ENCODE data around the gene SUSD6. TPM values are rescaled to one million over a fixed set of nuclear protein-coding genes. Genes with fewer than 3 reads are reported as not detected.

The SUSD6 gene
- total RNA-seq, 1 donor, result 17.7 TPM

DNA sequence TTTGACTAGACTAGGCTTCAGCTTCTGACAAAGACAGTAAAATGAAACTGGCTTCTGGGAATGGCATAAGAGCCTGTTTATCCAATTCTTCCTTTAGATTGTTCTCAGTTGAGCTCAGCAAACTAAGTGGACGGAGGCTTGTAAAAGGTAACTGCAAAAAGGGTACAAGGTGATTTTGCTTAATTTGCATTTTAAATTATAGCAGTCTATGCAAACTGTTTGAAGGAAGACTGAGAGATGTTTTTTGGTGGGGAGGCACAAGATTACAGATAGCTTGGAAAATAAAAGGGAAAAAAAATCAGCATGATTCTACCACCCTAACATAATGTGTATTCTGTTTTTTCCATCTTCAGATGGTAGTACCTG lies 5.0 kb downstream of the SUSD6 start:
- Histone ChIP-seq H3K79me2 (ENCODE audit: insufficient read depth, low read length) (peaks cover 88% of the 10 kb centered on the region), H4K20me1 (ENCODE audit: insufficient read depth, low read length) (peaks cover 69% of the 10 kb centered on the region), H3K9me3 (ENCODE audit: low read depth, low read length) (no peaks in the 10 kb centered on the region)

DNA sequence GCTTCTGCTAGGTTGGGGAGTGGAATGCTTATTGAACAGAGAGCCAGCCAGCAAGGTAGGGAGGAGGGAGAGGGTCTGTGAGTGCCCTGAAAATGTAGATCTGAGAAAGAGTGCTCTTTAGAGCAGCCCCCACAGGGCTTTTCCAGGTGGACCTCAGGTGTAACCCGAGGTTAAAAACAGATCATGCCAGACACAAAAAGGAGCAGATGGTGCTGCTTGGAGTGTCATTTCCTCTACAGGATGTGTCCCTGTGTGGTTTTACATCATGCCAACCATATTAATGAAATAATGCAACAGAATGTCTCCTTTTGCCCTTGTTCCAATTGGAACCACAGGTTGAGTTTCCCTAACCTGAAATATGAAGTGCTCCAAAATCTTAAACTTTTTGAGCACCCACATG lies 6.4 kb downstream of the SUSD6 start:
- Histone ChIP-seq H3K79me2 (ENCODE audit: insufficient read depth, low read length) (peaks cover 97% of the 10 kb centered on the region), H3K4me2 (ENCODE audit: insufficient read depth, low read length) (no peak overlapping the region), H3K27ac (ENCODE audit: low read depth, low read length) (no peak overlapping the region), H4K20me1 (ENCODE audit: insufficient read depth, low read length) (peaks cover 64% of the 10 kb centered on the region), H3K4me3 (ENCODE audit: insufficient read depth, low read length) (no peak overlapping the region), H2AFZ (ENCODE audit: low read length) (no peak overlapping the region), H3K27me3 (ENCODE audit: insufficient read depth, low read length) (no peaks in the 10 kb centered on the region), H3K4me1 (ENCODE audit: insufficient read depth, low read length) (peaks cover 52% of the 10 kb centered on the region), H3K9me3 (ENCODE audit: low read depth, low read length) (no peaks in the 10 kb centered on the region), H3K36me3 (ENCODE audit: insufficient read depth, low read length) (no peaks in the 10 kb centered on the region)
- no peak for DNase-seq (ENCODE audit: insufficient read length, low spot score, missing footprints)
- TF ChIP-seq, protein P1, sequence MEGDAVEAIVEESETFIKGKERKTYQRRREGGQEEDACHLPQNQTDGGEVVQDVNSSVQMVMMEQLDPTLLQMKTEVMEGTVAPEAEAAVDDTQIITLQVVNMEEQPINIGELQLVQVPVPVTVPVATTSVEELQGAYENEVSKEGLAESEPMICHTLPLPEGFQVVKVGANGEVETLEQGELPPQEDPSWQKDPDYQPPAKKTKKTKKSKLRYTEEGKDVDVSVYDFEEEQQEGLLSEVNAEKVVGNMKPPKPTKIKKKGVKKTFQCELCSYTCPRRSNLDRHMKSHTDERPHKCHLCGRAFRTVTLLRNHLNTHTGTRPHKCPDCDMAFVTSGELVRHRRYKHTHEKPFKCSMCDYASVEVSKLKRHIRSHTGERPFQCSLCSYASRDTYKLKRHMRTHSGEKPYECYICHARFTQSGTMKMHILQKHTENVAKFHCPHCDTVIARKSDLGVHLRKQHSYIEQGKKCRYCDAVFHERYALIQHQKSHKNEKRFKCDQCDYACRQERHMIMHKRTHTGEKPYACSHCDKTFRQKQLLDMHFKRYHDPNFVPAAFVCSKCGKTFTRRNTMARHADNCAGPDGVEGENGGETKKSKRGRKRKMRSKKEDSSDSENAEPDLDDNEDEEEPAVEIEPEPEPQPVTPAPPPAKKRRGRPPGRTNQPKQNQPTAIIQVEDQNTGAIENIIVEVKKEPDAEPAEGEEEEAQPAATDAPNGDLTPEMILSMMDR (IDR thresholded peaks at IDR 0.05; ENCODE audit: extremely low read depth, low read depth, low read length), result no peak

More for the DNA sequence above, 5.0 kb downstream of the SUSD6 start:
- peak overlapping the region; percentile 74 for H3K4me2 ChIP-seq (ENCODE audit: insufficient read depth, low read length)
- peaks cover 57% of the 10 kb centered on the region for H3K4me1 ChIP-seq (ENCODE audit: insufficient read depth, low read length)
- peak overlapping the region; percentile 74 for H3K27ac ChIP-seq (ENCODE audit: low read depth, low read length)
- peak overlapping the region; percentile 45 for H3K4me3 ChIP-seq (ENCODE audit: insufficient read depth, low read length)
- no peak overlapping the region for H2AFZ ChIP-seq (ENCODE audit: low read length)
- TF ChIP-seq, protein P1 (IDR thresholded peaks at IDR 0.05; ENCODE audit: extremely low read depth, low read depth, low read length), result no peak
- no peaks in the 10 kb centered on the region for H3K27me3 ChIP-seq (ENCODE audit: insufficient read depth, low read length)
- no peak for DNase-seq (ENCODE audit: insufficient read length, low spot score, missing footprints)
- no peaks in the 10 kb centered on the region for H3K36me3 ChIP-seq (ENCODE audit: insufficient read depth, low read length)

DNA sequence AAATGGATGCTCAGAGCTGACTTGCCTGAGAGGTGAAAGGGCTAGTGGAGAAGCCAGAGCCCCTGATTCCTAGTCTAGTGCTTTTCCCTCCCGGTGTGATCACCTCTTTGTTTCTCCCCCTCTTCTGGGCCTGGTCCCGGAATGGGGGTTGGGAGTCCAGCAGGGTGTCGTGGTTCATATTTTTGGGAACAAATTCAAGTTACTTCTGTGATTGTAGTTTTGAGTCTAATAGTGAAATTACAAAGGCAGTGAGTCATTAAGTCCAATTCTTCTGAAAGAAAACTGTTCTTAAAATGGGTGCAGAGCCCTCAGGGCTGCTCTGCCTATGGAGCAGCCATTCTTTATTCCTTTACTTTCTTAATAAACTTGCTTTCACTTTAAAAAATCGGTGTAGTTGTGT lies 7.6 kb downstream of the SUSD6 start:
- Histone ChIP-seq H3K9me3 (ENCODE audit: low read depth, low read length) (no peaks in the 10 kb centered on the region), H2AFZ (ENCODE audit: low read length) (no peak overlapping the region)

DNA sequence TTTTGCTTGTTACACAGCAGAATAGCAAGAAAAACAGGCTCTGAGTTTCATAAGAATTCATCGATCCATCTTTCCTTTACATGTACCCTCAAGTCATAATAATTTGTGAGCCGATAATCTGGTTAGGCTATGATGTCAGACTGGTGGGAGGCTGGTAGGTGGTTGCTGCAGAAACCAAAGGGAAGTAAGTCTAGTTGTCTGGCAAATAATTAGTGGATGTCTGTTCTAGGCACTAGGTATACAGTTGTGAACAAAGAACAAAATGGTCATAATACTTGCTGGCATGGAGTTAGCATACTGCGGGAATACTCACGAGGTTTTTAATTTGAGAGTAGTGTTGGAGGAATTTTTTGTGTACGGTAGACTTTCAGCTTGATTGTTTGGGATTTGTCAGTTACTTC lies 8.8 kb downstream of the SUSD6 start:
- Histone ChIP-seq H2AFZ (ENCODE audit: low read length) (no peak overlapping the region), H3K4me1 (ENCODE audit: insufficient read depth, low read length) (peaks cover 47% of the 10 kb centered on the region), H3K79me2 (ENCODE audit: insufficient read depth, low read length) (peaks cover 93% of the 10 kb centered on the region), H3K36me3 (ENCODE audit: insufficient read depth, low read length) (no peaks in the 10 kb centered on the region), H3K27ac (ENCODE audit: low read depth, low read length) (peak overlapping the region; percentile 36), H3K9me3 (ENCODE audit: low read depth, low read length) (no peaks in the 10 kb centered on the region), H4K20me1 (ENCODE audit: insufficient read depth, low read length) (peaks cover 55% of the 10 kb centered on the region), H3K27me3 (ENCODE audit: insufficient read depth, low read length) (no peaks in the 10 kb centered on the region), H3K4me2 (ENCODE audit: insufficient read depth, low read length) (peak overlapping the region; percentile 62), H3K4me3 (ENCODE audit: insufficient read depth, low read length) (peak overlapping the region; percentile 17)
- DNase-seq (ENCODE audit: insufficient read length, low spot score, missing footprints), result no peak
- TF ChIP-seq, protein P1 (IDR thresholded peaks at IDR 0.05; ENCODE audit: extremely low read depth, low read depth, low read length), result no peak

More for the DNA sequence above, 7.6 kb downstream of the SUSD6 start:
- Histone ChIP-seq H4K20me1 (ENCODE audit: insufficient read depth, low read length) (peaks cover 60% of the 10 kb centered on the region), H3K4me1 (ENCODE audit: insufficient read depth, low read length) (peaks cover 42% of the 10 kb centered on the region), H3K27ac (ENCODE audit: low read depth, low read length) (peak overlapping the region; percentile 29), H3K36me3 (ENCODE audit: insufficient read depth, low read length) (no peaks in the 10 kb centered on the region), H3K79me2 (ENCODE audit: insufficient read depth, low read length) (peaks cover 94% of the 10 kb centered on the region), H3K4me2 (ENCODE audit: insufficient read depth, low read length) (peak overlapping the region; percentile 54), H3K4me3 (ENCODE audit: insufficient read depth, low read length) (peak overlapping the region; percentile 10), H3K27me3 (ENCODE audit: insufficient read depth, low read length) (no peaks in the 10 kb centered on the region)
- peak; percentile 25 for DNase-seq (ENCODE audit: insufficient read length, low spot score, missing footprints)
- TF ChIP-seq, protein P1 (IDR thresholded peaks at IDR 0.05; ENCODE audit: extremely low read depth, low read depth, low read length), result no peak

Data from osteoblast (primary cell).